Skeletal muscle satellite cell (primary cell): ENCODE measurements around the gene RHBDD3. TPM values are rescaled to one million over a fixed set of nuclear protein-coding genes. Genes with fewer than 3 reads are reported as not detected.

Experiments used
- H3K27me3 ChIP-seq: 2 replicates; pipeline ENCODE4 v1.7.0; 2013; ENCODE audit warnings: low read length; ENCODE audit not compliant: control insufficient read depth, insufficient read depth
- H3K36me3 ChIP-seq: 2 replicates; pipeline ENCODE4 v1.7.0; 2013; ENCODE audit warnings: mild to moderate bottlenecking, control low read depth, low read length; ENCODE audit not compliant: insufficient read depth
- H3K4me1 ChIP-seq: 2 replicates; pipeline ENCODE4 v1.7.0; 2013; ENCODE audit warnings: low read length; ENCODE audit not compliant: control insufficient read depth, insufficient read depth
- H3K4me2 ChIP-seq: 2 replicates; pipeline ENCODE4 v1.7.0; 2013; ENCODE audit warnings: mild to moderate bottlenecking, low read length
- H3K4me3 ChIP-seq: 2 replicates; pipeline ENCODE4 v1.7.0; 2013; ENCODE audit warnings: low read length
- H3K9ac ChIP-seq: 2 replicates; pipeline ENCODE4 v1.7.0; 2013; ENCODE audit warnings: mild to moderate bottlenecking, low read depth, low read length, moderate library complexity
- H3K9me3 ChIP-seq: replicated peaks from 2 replicates; pipeline ENCODE4 v1.7.0; 2013; ENCODE audit warnings: mild to moderate bottlenecking, control low read depth, low read length
- total RNA-seq: library from RNA; depleted of rRNA; stranded (reverse); fragments of >200 nt; gene quantifications from 2 replicates; pipeline ENCODE4 v1.2.3, GENCODE V29; 2012; rRNA removed

The RHBDD3 gene
- 24.2 and 24.3 TPM in 2 replicates for total RNA-seq

- H3K9ac ChIP-seq, result peak within 1 kb of the TSS; percentile 98
- peaks cover 39% of the 10 kb centered on the region for H3K4me1 ChIP-seq
- no peaks in the 10 kb centered on the region for H3K27me3 ChIP-seq
- H3K4me3 ChIP-seq, result peak within 1 kb of the TSS; percentile 81
- no peaks in the 10 kb centered on the region for H3K9me3 ChIP-seq
- H3K4me2 ChIP-seq, result peak within 1 kb of the TSS; percentile 90
- peaks cover 42% of the 10 kb centered on the region for H3K36me3 ChIP-seq
Measured at GRCh38 chr22:29267858-29268510, at the start of gene RHBDD3, which contains the start of gene EWSR1. TSS of gene RHBDD3 (minus strand) at chr22:29267981. CDS start at chr22:29265626, 2,355 bp downstream. TSS of gene EWSR1 (plus strand) at chr22:29268268. CDS start at chr22:29268337, 69 bp downstream.

GRCh38 chr22:29316141-29316828 lies 48.5 kb upstream of the RHBDD3 start:
- Histone ChIP-seq H3K4me3 (no peak overlapping the region), H3K36me3 (peaks cover 12% of the 10 kb centered on the region), H3K4me2 (no peak overlapping the region), H3K27me3 (peaks cover 32% of the 10 kb centered on the region), H3K4me1 (peaks cover 17% of the 10 kb centered on the region), H3K9me3 (no peaks in the 10 kb centered on the region), H3K9ac (no peak overlapping the region)

GRCh38 chr22:29315286-29316140 lies 47.7 kb upstream of the RHBDD3 start, which contains the start of gene RASL10A:
TSS of gene RASL10A (minus strand) at chr22:29315697. CDS start at chr22:29315246, 451 bp downstream.
- no peak within 1 kb of the TSS for H3K9ac ChIP-seq
- H3K4me2 ChIP-seq, result peak within 1 kb of the TSS; percentile 74
- peaks cover 24% of the 10 kb centered on the region for H3K4me1 ChIP-seq
- peaks cover 32% of the 10 kb centered on the region for H3K27me3 ChIP-seq
- H3K36me3 ChIP-seq, result peaks cover 12% of the 10 kb centered on the region
- peak within 1 kb of the TSS; percentile 58 for H3K4me3 ChIP-seq
- H3K9me3 ChIP-seq, result no peaks in the 10 kb centered on the region

GRCh38 chr22:29314537-29315285 lies 46.9 kb upstream of the RHBDD3 start:
- Histone ChIP-seq H3K4me3 (peak overlapping the region; percentile 58), H3K4me1 (peaks cover 29% of the 10 kb centered on the region), H3K9me3 (no peaks in the 10 kb centered on the region), H3K36me3 (peaks cover 12% of the 10 kb centered on the region), H3K4me2 (peak overlapping the region; percentile 74), H3K9ac (no peak overlapping the region), H3K27me3 (peaks cover 32% of the 10 kb centered on the region)

- Histone ChIP-seq H3K9me3 (no peaks in the 10 kb centered on the region), H3K36me3 (peaks cover 12% of the 10 kb centered on the region), H3K4me2 (no peak overlapping the region), H3K4me1 (peaks cover 38% of the 10 kb centered on the region), H3K4me3 (no peak overlapping the region), H3K27me3 (peaks cover 32% of the 10 kb centered on the region), H3K9ac (no peak overlapping the region)
Measured at GRCh38 chr22:29313576-29314466, 46.0 kb upstream of the RHBDD3 start.

GRCh38 chr22:29313126-29313575 lies 45.4 kb upstream of the RHBDD3 start:
- Histone ChIP-seq H3K4me3 (no peak overlapping the region), H3K4me2 (no peak overlapping the region), H3K27me3 (peaks cover 32% of the 10 kb centered on the region), H3K9ac (no peak overlapping the region), H3K9me3 (no peaks in the 10 kb centered on the region), H3K4me1 (peaks cover 44% of the 10 kb centered on the region), H3K36me3 (peaks cover 12% of the 10 kb centered on the region)

- Histone ChIP-seq H3K27me3 (peaks cover 32% of the 10 kb centered on the region), H3K4me2 (no peak overlapping the region), H3K36me3 (peaks cover 12% of the 10 kb centered on the region), H3K4me1 (peaks cover 51% of the 10 kb centered on the region), H3K9me3 (no peaks in the 10 kb centered on the region), H3K9ac (no peak overlapping the region), H3K4me3 (no peak overlapping the region)
Measured at GRCh38 chr22:29312218-29313125, 44.7 kb upstream of the RHBDD3 start.

- Histone ChIP-seq H3K9me3 (no peaks in the 10 kb centered on the region), H3K4me3 (peak overlapping the region; percentile 38), H3K4me1 (peaks cover 53% of the 10 kb centered on the region), H3K27me3 (peaks cover 29% of the 10 kb centered on the region), H3K9ac (peak overlapping the region; percentile 77), H3K36me3 (peaks cover 12% of the 10 kb centered on the region), H3K4me2 (peak overlapping the region; percentile 73)
Measured at GRCh38 chr22:29311464-29312217, 43.9 kb upstream of the RHBDD3 start.

- Histone ChIP-seq H3K9me3 (no peaks in the 10 kb centered on the region), H3K4me2 (peak overlapping the region; percentile 73), H3K27me3 (peaks cover 22% of the 10 kb centered on the region), H3K9ac (peak overlapping the region; percentile 77), H3K4me1 (peaks cover 55% of the 10 kb centered on the region), H3K36me3 (peaks cover 12% of the 10 kb centered on the region), H3K4me3 (peak overlapping the region; percentile 48)
Measured at GRCh38 chr22:29310863-29311339, 43.1 kb upstream of the RHBDD3 start.
